Tibial nerve (tissue), 4 donors: ENCODE results near the gene CCNY. TPM values are rescaled to one million over a fixed set of nuclear protein-coding genes. Genes with fewer than 3 reads are reported as not detected.
A peak's percentile ranks its signal among the peaks of the same experiment; 100 is the strongest.

ENCODE experiments used
- DNase-seq, 2 donors: peaks; one replicate each; pipeline ENCODE4 v3.0.0-alpha.2; 2019; ENCODE audit warnings: low spot score in 2 of 2
- H3K27ac ChIP-seq, 4 donors: fragments of 200-600 bp; sonication (generic) in 3 of 4; one replicate each; pipeline ENCODE4 v1.5.1; 2017 to 2019; ENCODE audit warnings: mild to moderate bottlenecking in 1 of 4
- H3K27me3 ChIP-seq, 2 donors: fragments of 200-600 bp; sonication (generic) in 1 of 2; one replicate each; pipeline versions ENCODE4 v1.5.1 to v1.6.0; 2017 to 2019
- H3K36me3 ChIP-seq, 3 donors: fragments of 200-600 bp; sonication (generic); one replicate each; pipeline ENCODE4 v1.5.1; 2018 to 2019
- H3K4me1 ChIP-seq, 4 donors: fragments of 200-600 bp; sonication (generic) in 3 of 4; one replicate each; pipeline ENCODE4 v1.5.1; 2017 to 2019
- H3K4me3 ChIP-seq, 4 donors: fragments of 200-600 bp; sonication (generic) in 3 of 4; one replicate each; pipeline ENCODE4 v1.5.1; 2017 to 2019; ENCODE audit warnings: mild to moderate bottlenecking in 1 of 4, moderate library complexity in 1 of 4
- H3K9me3 ChIP-seq, 4 donors: fragments of 200-600 bp; sonication (generic) in 3 of 4; one replicate each; pipeline ENCODE4 v1.5.1; 2017 to 2019
- EP300 ChIP-seq, 2 donors: sonication (generic); formaldehyde crosslinking; IDR thresholded peaks; one replicate each; pipeline ENCODE4 v1.6.1; 2017; ENCODE audit warnings: antibody characterized with exemption in 2 of 2, mild to moderate bottlenecking in 1 of 2
- POLR2A ChIP-seq, 2 donors: fragments of 450-650 bp; IDR thresholded peaks; one replicate each; pipeline ENCODE4 v1.6.1; 2017; ENCODE audit warnings: antibody characterized with exemption in 2 of 2, mild to moderate bottlenecking in 2 of 2, moderate library complexity in 2 of 2
- WGBS, 2 donors: methylation state at CpG; one replicate each; pipeline ENCODE4 v1.1.5; 2018; 5-methylcytosine and 5-hydroxymethylcytosine counted together
- total RNA-seq, 4 donors: library from RNA; depleted of rRNA; stranded (reverse); fragments of >200 nt; gene quantifications; one replicate each; pipeline ENCODE4 v1.1.0, GENCODE V29; 2016
- TF ChIP-seq, protein P1 (sequence below), 5 experiments: fragments of 200-600 bp in 3 of 5; fragments of 450-650 bp in 2 of 5; sonication (generic) in 3 of 5; IDR thresholded peaks; one replicate each; pipeline ENCODE4 v1.5.1; 2016 to 2019; ENCODE audit warnings: antibody characterized with exemption in 5 of 5, mild to moderate bottlenecking in 3 of 5, moderate library complexity in 2 of 5

CCNY gene
- total RNA-seq, 4 donors from 2014 or later: 24.3 to 27.6 (median 26.5) TPM

DNA sequence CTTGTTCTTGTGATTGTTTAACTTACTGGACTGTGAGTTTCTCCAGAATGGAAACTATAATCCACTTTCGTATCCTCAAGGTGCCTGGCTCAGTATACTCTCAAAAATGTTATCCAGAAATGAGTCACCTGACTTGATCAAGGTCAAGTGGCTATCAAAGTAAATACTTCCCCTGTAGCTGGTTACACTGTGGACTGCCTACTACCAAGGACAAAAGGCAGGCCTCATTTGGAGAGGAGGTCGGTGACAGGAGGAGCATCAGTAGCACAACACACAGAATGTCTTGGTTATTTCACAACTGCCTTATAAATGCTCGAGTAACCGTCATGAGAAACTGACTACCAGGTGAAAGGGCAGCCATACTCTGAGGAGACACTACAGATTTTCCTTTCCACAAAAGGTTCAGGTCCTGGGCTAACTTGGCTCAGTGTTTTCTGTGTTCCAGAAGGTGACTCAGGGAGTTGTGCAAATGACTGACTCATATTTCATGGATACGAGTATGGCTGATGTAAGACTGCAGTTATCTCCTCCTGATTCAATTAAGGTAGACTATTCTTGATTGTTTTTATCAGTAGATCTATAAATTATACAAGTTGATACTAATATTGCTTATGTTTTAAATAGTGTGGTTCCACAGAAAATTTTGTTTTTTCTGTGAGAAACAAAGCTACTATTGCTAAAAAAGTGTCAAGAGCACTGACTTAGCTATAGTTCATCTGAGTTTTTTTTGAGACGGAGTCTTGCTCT, 4.2 kb upstream of the CCNY start:
- H3K36me3 ChIP-seq: peaks cover 0 to 3% (median 0%) of the 10 kb centered on the region in 3 donors
- H3K4me3 ChIP-seq: no peak overlapping the region
- WGBS, 2 donors: 76 to 80% methylated on average over 6 of the region's 6 CpGs
- DNase-seq: no peak
- TF ChIP-seq EP300 (IDR thresholded peaks at IDR 0.05) (no peak), POLR2A (IDR thresholded peaks at IDR 0.05) (no peak)
- TF ChIP-seq, protein P1, sequence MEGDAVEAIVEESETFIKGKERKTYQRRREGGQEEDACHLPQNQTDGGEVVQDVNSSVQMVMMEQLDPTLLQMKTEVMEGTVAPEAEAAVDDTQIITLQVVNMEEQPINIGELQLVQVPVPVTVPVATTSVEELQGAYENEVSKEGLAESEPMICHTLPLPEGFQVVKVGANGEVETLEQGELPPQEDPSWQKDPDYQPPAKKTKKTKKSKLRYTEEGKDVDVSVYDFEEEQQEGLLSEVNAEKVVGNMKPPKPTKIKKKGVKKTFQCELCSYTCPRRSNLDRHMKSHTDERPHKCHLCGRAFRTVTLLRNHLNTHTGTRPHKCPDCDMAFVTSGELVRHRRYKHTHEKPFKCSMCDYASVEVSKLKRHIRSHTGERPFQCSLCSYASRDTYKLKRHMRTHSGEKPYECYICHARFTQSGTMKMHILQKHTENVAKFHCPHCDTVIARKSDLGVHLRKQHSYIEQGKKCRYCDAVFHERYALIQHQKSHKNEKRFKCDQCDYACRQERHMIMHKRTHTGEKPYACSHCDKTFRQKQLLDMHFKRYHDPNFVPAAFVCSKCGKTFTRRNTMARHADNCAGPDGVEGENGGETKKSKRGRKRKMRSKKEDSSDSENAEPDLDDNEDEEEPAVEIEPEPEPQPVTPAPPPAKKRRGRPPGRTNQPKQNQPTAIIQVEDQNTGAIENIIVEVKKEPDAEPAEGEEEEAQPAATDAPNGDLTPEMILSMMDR (IDR thresholded peaks at IDR 0.05): no peak
- H3K4me1 ChIP-seq: peaks cover 0 to 63% (median 14%) of the 10 kb centered on the region in 4 donors
- H3K9me3 ChIP-seq: no peaks in the 10 kb centered on the region
- H3K27ac ChIP-seq: no peak overlapping the region
- H3K27me3 ChIP-seq: no peaks in the 10 kb centered on the region

DNA sequence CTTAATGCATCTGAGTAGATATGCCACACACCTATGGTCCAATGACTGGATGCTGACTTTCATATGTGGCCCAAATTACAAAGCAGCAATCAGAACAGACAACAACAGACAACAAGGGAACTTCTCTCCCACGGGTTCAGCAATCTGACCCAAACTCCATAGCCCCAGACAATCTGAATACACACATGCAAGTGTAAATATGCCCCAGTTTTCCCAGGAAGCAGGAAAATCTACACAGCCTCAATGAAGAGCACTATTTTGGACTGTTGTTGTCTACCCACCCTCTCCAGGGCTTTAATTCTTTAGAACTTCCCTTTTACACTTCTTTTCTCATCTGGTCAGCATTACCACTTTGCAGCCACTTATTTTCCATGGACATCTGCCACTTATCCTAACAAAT, 2.0 kb upstream of the CCNY start:
- DNase-seq: no peak
- Histone ChIP-seq H3K4me1 (peaks cover 0 to 71% (median 26%) of the 10 kb centered on the region in 4 donors), H3K9me3 (no peaks in the 10 kb centered on the region), H3K36me3 (peaks cover 0 to 3% (median 0%) of the 10 kb centered on the region in 3 donors), H3K27me3 (no peaks in the 10 kb centered on the region), H3K4me3 (no peak overlapping the region), H3K27ac (no peak overlapping the region)
- WGBS, 2 donors: 48 to 56% methylated on average over 1 of the region's 1 CpG
- TF ChIP-seq EP300 (IDR thresholded peaks at IDR 0.05) (no peak), POLR2A (IDR thresholded peaks at IDR 0.05) (no peak)
- TF ChIP-seq, protein P1 (IDR thresholded peaks at IDR 0.05): no peak

DNA sequence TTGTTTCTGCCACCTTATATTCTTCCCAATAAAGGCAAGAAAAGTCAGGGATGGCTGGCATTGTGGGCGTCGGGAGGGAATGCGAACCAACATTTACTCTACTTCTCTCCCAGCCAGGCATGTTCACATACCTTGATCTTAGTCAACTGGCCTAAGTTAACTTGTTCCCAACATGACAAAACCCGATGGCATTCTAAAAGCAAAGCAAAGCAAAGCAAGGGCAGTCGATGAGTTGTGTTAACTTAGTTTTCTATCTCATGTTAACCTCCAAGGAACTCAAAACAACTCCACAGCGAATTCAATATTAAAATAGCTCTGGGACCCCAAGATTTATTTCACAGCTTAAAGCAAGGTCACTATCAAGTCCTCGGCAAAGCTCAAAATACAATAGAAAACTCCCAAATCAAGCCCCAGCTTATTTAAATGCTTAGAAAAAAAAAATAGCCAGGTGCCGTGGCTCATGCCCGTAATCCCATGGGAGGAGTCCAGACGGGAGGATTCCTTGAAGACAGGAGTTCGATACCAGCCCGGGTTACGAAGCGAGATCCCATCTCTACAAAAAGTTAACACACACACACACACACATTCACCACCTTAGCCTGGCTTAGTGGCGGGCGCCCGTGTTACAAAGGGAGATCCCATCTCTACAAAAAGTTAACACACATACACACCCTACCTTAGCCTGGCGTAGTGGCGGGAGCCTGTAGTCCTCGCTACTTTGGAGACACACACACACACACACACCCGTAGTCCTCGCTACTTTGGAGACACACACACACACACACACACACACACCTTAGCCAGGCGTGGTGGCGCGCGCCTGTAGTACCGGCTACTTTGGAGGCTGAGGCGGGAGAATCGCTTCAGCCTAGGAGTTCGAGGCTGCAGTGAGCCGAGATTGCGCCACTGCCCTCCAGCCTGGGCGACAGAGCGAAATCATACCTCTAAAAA, 901 bp upstream of the CCNY start:
- Histone ChIP-seq H3K9me3 (no peaks in the 10 kb centered on the region), H3K27me3 (no peaks in the 10 kb centered on the region), H3K36me3 (peaks cover 0 to 3% (median 0%) of the 10 kb centered on the region in 3 donors), H3K27ac (peak overlapping the region; percentile 2 to 90 (median 88)), H3K4me1 (peaks cover 0 to 71% (median 26%) of the 10 kb centered on the region in 4 donors), H3K4me3 (peak overlapping the region; percentile 57 to 99 (median 86))
- WGBS, 2 donors: 24 to 26% methylated on average over 34 of the region's 34 CpGs
- DNase-seq: no peak
- TF ChIP-seq EP300 (IDR thresholded peaks at IDR 0.05): no peak
- TF ChIP-seq, protein P1 (IDR thresholded peaks at IDR 0.05): no peak
- no peak for TF ChIP-seq POLR2A (IDR thresholded peaks at IDR 0.05)

DNA sequence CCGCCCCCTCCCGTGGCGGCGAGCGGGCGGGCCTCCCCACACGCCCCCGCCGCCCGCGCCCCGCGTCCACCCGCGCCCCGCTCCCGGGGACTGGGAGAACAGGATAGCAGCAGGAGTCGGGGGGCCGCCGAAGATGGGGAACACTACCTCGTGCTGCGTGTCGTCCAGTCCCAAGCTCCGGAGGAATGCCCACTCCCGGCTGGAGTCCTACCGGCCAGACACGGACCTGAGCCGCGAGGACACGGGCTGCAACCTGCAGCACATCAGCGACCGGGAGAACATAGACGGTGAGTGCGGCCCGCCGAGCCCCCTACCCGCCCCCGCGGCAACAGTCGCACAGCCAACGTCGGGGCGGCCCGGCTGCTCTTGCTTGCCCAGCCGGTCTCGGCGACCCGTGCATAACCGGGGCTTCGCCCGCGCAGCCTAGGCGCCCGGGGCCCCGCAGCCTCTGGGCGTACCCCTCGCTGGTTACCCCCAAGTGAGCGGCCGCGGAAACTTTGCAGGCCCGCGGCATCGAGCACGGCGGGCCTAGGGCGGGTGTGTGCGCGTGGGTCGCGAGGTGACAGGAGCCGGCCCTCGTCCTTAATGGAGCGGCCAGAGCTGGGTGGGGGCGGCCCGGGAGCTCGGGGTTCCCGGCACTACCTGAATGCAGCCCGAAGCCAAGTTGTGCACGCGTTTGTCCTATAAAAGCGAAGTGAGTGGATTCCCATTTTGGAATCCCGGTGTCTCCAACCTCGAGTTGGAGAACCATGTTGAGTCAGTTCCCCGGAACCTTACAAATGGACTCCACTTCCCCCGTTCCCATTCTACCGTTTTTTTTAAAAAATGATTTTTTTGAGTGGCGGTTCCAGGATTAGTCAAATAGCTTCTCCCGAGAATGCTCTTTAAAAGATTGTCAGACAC, 863 bp downstream of the CCNY start:
- TF ChIP-seq POLR2A (IDR thresholded peaks at IDR 0.05) (no peak), EP300 (IDR thresholded peaks at IDR 0.05) (no peak)
- TF ChIP-seq, protein P1 (IDR thresholded peaks at IDR 0.05): no peak
- H3K36me3 ChIP-seq: no peaks in the 10 kb centered on the region
- peak overlapping the region; percentile 57 to 94 (median 68) for H3K4me3 ChIP-seq
- no peak for DNase-seq
- WGBS, 2 donors: 1 to 3% methylated on average over 17 to 46 of the region's 88 CpGs
- peaks cover 0 to 72% (median 29%) of the 10 kb centered on the region in 4 donors for H3K4me1 ChIP-seq
- H3K27ac ChIP-seq: peak overlapping the region in 3 of 4 donors; percentile 69 to 85 (median 77)
- H3K9me3 ChIP-seq: no peaks in the 10 kb centered on the region
- no peaks in the 10 kb centered on the region for H3K27me3 ChIP-seq
